ENCODE measurements around the gene EDN3.
"Not testable (repeated sequence)": the region's sequence is repeated elsewhere in the genome, so short reads cannot be mapped to it uniquely, and the experiment has no call there.

EDN3 gene

DNA sequence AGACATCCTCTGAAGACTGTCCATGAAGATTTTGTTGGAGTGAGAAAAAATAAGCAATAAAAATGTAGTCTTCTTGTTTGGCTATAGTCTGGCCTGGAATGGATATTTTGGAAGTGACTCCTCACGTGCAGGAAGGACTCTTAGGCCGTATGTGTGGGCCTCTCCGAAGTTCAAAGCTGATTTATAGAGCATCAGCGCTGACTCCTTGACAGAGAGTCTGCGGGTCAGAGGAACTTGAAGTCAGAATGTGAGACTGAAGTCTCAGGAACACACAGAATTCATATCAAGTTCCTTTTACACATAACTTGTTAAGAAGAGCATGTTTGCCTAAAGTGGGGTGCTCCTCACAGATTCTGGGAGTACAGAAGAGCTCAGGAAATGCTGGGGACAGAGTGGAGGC lies 36.1 kb downstream of the EDN3 start:
- no peak for FAIRE-seq

DNA sequence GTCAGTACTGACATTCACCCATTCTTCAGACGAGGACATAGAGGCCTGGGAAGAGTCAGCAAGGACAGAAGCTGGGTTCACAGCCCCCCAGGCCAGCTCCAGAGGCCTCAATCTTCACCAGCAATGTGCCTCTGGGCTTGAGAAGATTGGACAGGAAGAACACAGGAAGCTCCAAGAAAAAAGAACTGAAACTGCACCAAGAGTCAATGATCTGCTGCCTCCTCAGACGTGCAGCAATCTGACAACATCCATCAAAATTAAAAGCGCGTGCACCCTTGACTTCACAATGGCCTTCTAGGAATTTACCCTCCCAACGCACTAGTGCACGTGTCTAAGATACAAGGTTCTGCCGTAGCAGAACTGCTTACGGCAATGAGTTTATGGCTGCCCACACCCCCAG lies 38.0 kb downstream of the EDN3 start:
- FAIRE-seq: not testable (repeated sequence)

DNA sequence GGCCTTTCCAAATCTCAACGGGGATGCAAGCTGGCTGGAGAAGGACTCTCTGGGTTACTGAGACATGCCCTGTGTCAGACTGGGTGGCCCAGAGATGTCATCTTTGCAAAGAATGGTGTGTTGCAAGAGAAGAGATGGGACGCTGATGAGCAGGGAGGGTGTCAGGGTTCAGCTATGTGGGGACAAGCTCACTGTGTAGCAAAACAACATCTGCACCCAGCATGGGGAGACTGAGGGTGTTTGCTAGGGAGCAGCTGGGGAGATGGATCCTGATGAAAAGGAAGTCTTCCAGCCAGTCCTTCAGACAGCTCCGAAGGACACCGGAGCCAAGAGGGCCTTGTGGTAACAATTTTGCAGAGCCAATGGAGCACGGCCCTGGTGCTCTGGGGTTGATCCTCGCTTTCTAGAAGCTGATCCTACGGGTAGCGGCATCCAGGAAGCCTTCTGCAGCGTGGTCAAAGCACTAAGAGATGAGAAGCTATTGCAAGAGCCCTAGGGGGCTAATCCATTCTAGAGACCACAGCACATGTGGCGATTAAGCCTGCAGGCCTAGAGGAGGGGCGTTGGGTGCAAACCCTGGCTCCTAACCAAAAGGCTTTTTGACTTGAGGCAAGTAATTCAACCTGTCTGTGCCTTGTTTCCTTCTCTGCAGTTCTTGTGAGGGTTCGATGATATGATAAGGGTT lies 39.9 kb downstream of the EDN3 start:
- FAIRE-seq: no peak

DNA sequence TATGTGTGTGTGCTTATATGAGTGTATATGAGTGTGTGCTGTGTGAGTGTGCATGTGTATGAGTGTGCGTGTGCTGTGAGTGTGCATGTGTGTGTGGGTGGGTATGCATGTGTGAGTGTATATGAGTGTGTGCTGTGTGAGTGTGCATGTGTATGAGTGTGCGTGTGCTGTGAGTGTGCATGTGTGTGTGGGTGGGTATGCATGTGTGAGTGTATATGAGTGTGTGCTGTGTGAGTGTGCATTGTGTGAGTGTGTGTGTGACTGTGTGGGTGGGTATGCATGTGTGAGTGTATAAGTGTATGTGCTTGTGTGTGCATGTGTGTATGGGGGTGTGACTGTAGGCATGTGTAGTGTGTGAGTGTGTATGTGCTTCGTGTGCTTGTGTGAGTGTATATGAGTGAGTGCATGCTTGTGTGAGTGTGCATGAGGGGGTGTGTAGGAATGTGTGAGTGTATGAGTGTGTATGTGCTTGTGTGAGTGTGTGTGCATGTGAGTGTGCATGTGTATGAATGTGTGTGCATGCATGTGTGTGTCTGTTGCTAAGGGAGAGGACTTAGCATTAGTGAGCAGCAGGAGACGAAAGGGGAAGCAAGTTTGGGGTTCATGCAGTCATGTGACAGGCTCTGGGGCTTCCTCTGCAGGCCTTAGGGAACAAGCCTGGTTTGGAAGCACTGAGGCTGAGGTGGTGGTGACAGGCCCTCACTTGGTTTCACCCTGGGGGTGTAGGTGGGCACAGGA lies 41.0 kb downstream of the EDN3 start:
- not testable (repeated sequence) for FAIRE-seq

DNA sequence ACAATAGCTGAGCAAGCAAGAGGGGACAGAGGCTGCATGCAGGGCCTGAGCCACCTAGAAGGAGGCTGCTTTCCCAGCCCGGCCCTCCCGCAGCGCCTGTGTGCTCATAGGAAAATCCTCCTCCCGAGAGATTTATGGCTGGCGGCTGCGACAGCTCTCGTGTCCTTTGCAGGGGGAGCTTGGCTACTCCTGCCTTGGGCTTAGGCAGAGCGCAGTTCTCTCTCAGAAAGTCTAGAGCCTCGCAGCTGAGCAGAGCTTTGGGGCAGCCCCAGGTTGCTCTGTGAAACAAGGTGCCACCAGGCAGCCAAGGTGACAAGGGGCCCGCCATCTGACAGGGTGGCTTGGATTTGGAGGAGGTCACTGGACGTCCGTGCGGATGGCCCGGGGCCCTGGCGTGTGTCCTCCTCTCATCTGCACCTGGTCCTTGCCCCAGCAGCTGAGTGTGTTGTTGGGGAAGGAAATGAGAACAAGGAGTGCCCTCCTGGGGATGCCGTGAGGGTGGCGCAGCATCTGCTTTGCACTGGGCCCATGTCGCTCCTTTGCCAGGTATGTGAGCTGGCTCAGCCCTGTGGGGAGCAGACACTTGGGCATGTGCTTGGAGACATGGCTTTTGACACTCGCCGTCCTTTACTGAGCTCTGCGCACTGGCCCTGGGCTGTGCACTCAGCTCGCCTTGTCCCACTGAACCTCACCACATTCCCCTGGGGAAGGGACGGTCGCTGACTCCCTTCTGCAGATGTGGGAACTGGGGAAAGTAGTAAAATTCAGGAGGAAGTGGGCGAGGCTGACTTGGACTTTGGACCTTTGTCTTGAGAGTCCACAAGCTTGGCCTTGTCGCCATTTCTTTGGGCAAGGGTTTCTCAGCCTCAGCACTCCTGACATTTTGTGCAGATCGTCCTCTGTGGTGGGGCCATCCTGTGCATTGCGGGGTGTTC lies 41.9 kb downstream of the EDN3 start:
- no peak for FAIRE-seq

DNA sequence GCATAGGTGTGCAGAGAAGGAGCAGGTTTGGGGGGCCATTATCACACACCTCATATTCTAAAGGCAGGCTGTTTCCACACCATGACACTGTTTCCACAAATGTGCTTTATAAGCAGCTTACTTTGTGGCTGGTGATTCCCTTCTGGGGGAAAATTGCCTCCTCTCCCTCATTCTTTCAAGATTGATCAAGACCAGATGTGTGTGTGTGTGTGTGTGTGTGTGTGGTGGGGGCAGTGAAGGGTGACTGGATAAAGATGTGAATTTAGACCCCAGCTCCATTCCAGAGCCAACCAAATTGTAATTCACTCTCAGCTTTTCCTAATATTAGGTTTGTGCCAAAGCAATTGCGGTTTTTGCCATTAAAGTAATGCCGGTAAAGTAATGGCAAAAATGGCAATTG lies 45.6 kb downstream of the EDN3 start:
- FAIRE-seq: no peak

DNA sequence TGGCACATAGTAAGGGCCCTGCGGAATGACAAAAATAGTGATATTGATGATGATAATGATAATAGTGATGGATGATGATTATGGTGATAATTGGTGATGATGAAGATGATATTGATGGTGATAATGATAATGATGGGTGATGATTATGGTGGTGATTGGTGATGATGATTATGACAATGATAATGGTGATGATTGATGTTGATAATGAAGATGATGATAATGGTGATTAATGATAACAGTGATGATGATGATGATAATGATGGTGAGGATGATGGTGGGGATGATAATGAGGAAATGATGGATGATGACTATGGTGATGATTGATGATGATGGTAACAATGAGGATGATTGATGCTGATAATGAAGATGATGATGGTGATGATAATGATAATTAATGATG lies 48.9 kb downstream of the EDN3 start:
- FAIRE-seq: no peak

DNA sequence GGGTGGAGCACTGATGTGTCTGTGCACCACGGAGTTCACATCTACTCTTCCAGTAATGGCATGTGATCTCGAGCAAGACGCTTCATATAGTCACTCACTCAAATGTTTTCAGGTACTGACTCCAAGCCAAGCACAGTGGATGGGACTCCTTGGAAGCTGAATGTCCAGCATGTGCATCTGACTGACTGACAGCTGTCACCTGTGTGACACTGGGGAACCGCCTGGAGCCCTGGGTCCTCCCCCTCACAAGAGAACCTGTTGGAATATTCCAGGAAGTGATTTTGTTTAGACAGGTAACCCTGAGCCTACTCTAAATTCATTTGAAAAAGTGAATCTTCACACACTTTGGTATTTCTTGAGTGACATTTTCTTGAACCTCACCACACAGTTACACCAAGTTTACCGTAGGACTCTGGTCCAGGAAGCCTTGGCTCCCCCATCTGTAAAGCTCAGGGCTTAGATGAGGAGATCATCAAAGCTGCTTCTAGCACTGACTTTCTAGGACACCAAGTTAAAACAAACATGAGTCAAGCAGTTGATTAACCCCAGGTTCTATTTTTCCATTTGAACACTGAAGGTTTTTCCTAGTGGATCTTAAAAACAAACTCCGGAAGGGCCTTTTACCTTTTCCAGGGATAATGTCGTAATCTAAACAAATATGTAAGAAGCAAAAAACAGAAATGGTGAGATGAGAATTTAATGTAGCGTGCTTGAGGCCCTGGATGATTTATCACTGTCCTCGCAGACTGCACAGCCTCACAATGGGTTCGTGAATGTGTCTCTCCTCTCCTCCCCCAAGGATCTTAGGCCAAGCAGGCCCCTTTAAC lies 50.1 kb downstream of the EDN3 start:
- FAIRE-seq: peak; percentile 84

DNA sequence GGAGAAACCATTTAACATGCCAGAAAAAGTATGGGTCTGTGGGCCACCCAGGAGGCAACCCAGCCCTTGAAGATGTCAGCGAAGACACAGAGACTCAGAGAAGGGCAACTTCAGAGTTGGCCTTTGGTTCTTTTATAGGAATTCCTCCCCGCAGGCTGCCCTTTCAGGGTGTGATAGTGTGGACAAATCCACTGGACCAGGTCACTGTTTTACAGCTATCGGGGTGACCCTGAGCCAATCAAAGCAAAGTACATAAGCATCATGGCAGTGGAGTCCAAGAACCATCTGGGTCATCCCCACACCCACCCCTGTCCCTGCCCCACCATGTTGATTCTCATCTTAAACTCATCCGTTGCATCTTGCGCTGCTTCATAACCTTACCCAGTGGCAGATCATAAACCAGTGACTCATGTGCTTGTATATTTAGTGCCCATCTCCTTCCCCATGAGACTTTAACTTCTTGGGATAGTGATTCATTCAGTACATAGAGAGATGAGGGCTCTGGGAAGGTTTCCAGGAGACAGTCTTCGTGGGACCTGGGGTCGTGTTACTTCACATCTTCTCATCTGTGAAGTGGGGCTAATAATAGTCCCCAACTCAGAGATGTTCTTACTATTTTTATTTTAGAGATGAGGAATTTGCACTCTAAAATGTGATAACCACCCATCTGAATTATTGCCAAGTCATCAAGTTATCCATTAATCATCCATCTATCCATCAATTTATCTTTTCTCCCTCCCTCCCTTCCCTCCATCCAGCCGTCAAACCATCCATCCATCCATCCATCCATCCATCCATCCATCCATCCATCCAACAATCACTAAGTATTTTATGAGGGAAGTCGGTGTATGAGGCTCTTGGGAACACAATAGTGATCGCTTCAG lies 51.0 kb downstream of the EDN3 start:
- FAIRE-seq: no peak

DNA sequence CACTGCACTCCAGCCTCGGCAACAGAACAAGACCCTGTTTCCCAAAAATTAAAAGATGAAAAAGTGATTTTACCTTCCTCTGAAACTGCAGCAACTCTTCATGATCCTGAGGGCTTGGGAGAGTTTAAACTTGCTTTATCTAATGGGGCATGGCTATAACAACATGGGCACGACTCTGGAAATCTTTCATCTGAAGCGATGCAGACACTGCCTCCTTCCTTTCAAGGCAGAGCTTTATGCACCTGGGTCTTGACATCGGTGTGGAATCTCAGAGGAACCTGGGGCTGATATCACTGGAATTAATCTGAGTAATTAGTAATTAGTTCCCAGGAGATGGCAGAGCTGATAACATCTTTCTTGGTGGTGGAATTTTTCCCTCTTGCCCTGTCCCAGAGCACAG lies 52.1 kb downstream of the EDN3 start:
- no peak for FAIRE-seq

DNA sequence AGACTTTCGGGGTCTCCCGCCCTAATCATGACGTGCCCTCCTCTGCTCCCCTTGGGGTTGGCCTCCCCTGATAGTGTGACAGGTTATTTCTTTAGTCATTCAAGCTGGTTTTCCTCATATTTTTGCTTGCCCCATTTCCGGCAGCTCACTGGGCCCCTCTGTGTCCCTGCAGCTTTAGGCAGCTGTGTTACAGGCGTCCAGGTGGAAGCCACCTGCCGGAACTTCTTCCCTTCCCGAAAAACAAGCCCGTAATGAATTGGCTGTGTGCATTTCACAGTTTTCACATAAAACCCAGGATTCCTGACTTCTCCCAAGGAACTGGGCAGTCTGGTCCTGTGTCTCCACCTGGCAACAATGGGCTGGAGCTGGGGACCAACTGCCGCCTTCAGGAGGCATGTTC lies 52.6 kb downstream of the EDN3 start:
- FAIRE-seq: no peak

DNA sequence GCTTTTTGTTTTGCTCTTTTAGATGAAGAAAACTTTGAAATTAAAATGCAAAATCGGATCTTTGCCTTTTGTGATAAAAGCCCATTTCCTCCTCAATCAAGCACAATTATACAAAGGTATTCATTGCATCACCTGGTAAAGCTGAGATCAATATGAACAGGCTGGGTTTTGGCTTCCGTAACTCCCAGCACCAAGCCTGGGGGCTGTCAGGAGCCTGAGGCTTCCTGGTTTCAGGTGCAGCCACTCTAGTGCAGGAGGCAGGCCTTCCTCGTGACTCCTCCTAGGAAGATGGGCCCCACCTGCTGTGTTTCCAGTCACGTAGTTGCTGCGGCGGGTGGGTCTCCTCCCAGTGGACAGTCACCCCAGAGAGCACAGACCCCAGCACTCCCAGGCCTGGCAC lies 54.0 kb downstream of the EDN3 start:
- FAIRE-seq: no peak

DNA sequence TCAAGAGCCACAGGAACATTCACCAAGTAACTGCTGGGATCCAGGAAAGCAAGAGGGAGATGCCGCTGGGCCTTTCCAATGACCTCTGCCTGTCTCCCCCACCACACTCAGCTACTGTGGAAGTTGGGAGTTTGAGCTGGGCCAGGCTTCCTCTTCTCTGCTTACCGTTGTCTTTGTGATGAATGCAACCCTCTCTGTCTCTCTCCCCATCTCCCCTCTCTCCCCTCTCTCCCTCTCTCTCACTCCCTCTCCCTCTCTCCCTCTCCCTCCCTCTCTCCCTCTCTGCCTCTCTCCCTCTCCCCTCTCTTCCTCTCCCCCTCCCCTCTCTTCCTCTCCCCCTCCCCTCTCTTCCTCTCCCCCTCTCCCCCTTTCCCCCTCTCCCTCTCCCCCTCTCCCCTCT lies 54.8 kb downstream of the EDN3 start:
- no peak for FAIRE-seq

DNA sequence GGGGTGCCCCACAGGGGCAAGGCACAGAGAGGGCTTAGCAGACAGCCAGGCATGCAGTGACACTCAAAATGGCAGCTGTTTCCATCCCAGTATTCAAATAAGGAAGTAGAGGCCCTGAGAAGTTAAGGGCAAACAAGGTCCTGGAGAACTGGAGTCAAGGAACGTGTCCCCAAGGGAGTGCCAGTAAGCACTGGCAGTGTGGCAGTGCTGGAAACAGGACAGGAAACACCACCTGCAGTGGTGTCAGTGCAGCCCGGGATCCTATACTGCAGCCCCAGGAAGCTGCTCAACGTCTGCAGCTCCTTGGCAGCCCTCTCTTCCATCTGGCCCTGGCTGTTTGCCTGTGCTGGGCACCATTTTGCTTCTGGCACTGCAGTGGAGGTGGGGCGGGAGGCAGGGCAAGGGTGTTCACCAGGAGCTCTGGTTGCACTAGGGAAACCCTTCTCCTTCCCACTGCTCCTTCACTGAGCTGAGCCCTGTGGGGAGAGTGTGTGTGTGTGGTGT lies 56.3 kb downstream of the EDN3 start:
- no peak for FAIRE-seq

DNA sequence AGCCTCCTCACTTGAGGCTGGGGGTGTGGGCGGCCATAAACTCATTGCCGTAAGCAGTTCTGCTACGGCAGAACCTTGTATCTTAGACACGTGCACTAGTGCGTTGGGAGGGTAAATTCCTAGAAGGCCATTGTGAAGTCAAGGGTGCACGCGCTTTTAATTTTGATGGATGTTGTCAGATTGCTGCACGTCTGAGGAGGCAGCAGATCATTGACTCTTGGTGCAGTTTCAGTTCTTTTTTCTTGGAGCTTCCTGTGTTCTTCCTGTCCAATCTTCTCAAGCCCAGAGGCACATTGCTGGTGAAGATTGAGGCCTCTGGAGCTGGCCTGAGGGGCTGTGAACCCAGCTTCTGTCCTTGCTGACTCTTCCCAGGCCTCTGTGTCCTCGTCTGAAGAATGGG lies 58.4 kb downstream of the EDN3 start:
- not testable (repeated sequence) for FAIRE-seq

DNA sequence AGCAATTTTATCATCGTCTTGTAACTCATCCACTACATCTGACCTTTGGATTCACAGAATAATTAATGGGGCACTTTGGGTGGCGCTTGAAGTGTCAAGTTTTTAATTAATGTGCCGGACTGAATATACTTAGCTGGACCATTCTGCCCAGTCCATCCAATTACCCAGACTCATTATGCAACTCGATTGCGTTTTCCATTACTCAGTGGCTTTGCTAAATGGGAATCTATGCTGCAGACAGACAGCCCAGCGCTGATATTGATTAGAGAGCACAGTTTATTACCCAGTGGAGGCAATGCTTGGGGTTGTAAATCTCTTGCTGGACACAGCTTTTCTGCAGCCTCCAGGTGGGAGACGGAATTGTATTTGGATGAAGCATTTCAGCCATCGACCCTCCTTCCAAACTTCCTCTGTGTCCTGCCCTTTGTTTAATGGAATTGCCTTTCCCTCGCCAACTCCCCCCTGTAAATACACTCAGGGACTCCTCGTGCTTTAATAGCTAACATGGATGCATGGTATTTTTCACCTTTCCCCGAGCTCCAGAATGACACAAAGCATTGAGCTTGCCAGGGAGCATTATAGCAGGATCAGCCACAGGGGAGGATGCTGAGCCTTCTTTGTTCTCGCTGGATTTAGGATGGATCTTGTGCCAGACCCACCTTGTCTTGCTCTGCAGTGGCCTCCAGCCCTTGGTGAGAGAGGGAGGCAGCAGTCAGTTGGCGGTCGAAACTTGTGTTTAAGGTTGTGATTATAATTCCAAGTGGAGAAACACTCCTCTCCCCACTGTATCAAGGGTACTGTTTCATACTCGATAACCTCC lies 59.7 kb downstream of the EDN3 start:
- peak; percentile 94 for FAIRE-seq

DNA sequence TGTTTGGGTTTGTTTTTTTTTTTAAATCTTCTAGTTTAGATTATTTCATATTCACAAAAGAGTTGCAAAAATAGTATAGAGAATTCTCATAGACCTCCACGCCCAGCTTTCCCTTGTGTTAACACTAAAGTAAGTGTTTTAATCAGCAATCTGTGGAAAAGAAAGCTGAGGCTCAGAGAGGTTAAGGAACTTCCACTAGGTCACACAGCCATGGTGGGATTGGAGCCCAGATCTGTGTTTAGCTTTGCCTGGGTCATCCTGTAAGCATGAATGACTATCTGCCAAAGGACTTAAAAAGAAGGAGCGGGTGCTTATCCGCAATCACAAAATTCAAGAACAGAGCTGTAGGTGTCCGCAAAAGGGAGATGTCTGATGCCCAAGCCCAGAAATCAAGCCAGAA lies 60.5 kb downstream of the EDN3 start:
- no peak for FAIRE-seq

DNA sequence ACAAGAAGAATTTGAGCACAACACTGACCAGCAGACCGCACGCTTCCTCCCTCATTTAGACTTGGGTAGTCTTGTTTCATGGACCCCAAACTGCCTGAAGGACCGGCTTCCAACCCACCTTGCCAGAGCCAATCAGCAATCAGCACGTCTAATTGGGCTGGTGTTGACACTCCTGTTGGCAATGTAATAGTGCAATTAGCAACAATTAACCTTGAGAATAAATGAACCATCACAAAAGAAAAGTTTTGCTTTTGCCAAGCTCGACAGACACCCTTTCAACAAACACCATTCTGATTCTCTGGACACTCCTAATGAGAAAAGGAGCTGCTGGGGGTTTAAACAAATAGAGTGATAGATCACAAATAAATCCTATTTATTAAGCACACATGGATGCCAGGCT lies 61.0 kb downstream of the EDN3 start:
- peak; percentile 97 for FAIRE-seq

DNA sequence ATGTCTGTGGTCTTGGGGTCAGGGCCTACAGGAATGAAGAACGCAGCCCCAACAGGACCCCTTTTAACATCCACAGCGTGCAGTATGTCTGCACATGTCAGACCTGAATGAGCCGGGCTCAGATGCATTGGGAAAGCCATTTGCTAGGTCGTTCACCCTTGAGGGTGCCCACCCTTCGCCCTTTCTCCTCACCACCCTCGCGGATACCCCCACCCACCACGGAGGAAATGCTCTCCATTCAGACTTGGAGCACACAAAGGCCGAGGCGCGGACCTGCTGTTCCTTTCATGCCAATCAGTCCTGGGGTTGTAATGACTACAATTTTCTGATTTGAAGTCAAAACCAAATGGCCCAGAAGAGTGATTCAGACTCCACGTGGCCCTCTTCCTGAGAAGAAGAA lies 62.7 kb downstream of the EDN3 start:
- FAIRE-seq: peak; percentile 84

DNA sequence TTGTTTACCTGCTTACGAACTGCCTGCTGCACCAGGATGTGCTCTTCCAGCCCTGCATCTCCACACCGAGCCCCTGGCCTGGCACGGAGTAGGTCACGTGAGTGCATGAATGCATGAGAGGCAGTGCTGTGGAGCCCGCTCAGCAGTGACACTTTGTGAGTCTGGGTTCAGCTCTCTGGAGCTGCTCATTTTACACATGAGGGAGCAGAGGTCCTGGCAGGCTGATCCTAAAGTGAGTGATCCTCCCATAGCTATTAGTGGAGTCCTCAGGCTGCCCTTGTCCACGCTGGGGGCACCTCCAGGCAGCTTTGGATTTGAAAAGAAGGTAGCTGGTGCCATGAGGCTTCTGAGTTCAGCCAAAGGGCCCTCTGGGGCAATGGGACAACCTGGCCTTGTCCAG lies 64.2 kb downstream of the EDN3 start:
- FAIRE-seq: no peak
